Activated CD8-positive, alpha-beta memory T cell treated with anti-CD3 and anti-CD28 coated beads, Interleukin-2, amount 50 U/mL, for 24 hours (primary cell): Measurements from ENCODE around the gene ZNF629.

Experiments used
- DNase-seq: peaks from one replicate; pipeline ENCODE4 v3.0.0-alpha.2; 2020; ENCODE audit errors: extremely low read depth

ZNF629 gene

DNA sequence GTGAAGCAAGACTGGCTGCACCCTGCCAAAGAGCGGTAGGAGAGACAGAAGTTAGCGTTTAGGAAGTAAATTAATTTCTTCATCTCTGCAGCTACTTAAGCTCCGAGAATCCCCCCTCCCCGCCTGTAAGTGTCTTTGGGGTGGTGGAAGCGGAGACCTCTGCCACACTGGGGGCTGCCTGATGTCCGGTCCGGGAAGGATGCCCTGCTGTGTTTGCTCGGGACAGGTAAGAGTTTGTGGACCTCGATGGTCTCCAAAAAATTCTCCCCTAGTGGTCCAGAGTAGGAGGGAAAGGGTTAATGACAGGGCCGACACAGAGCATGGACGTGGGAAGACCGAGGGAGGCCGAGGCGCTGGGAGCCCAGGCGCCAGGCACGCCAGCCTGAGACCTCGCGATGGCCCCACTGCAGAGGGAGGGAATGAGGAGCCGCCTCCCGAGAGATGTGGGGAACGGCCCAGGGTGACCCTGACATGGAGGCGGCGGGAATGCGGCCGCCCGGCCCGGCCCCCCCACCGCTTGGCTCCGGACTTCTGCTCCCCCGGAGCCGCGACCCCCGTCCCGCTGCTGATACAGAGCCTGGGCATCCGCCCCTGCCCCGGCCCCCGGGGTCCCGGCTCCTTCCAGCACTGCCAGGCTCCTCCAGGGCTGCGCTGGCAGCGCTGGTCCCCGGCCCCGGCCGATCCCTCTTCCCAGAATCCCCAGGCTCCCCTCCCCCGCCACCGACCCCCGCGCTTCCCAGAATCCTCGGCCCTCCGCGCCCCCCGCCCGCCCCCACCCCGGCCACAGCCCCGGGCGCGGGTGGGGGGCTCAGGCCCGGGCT is 680 bp downstream of the ZNF629 start:
- no peak for DNase-seq

DNA sequence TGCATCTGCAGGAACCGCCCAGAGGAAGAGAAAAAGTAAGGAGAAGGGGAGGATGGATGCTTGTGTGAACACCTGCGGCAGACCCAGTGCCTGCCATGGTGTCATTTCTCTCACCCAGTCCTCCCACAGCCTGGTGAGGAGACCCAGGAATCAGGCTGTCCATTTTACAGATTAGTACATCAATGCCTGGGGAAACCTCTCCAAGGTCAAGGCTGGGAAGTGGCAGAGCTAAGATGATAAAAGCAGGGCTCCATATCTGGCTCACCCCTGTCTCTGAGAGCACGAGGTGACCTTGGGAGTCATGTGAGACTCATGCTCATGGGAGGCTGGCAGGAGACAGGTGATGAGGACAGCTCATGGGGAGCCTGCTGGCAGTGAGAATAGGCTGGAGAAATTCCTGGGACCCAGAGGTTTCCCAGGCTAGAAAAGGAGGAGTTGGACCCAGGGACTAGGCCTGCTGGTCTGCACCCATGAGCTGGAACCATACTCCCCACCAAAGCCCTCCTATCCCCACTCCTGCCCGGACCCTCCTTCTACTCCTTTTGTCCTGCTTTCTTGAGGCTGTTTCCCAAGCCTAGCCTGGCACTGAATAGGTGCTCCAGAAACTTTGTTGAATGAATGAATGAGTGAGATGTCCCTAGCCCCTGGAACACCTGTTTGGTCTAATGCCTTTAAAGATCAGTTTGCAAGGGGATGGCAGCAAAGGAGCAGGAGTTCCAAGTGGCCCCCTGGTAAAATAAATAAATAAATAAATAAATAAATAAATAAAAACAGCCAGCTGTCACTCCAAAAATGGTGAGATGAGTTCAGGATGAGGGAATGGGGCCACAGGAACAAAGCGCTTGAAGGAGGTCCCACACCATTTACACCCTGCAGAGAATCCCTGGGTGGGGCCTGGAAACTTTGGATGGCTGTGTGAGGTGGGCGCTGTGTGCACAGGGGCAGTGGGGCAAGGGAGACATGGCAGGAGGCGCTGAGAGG is 1.6 kb downstream of the ZNF629 start:
- DNase-seq, result no peak

DNA sequence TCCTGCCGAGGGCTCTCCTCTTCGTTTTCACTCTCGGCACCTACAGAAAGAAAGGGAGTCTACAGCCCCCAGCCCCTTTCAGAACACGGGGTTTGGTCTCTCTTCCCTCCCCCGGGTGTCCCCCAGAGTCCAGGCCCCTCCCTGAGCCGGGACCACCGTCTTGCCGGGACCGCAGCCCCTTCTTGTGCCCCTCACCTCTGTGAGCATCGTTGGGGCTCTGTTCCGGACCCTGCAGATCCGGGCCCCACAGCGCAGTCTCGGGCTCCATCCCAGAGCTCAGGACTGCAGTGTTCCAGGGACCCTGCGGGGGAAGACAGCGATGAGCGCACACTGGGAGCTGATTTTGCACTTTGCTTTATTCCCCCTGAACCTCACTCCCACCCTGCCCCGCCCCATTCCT is 2.8 kb downstream of the ZNF629 start:
- no peak for DNase-seq

DNA sequence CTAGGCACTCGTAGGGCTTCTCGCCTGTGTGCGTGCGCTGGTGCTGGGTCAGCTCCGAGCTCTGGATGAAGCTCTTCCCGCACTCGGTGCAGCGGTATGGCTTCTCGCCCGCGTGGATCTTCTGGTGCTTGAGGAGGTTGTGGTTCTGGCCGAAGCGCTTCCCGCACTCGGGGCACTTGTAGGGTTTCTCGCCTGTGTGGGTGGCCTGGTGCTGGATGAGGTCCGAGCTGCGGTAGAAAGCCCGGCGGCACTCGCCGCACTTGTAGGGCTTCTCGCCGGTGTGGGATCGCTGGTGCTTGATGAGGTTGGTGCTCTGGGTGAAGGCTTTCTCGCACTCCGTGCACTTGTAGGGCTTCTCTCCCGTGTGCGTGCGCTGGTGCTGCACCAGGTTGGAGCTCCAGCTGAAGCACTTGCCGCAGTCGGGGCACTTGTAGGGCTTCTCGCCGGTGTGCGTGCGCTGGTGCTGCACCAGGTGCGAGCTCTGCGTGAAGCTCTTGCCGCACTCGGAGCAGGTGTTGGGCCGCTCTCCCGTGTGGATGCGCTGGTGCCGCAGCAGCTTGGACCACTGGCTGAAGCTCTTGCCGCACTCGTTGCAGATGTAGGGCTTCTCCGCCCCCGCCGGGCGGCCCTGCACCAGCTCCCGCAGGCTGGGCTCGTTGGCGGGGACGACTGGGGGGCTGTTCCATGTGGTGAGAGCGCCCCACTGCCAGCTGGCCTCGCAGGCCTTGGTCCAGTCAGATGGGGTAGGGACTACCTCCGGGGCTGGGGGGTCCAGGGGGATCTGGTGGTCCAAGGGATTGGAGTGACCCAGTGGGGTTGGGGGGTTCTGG is 3.5 kb downstream of the ZNF629 start:
- DNase-seq, result no peak

DNA sequence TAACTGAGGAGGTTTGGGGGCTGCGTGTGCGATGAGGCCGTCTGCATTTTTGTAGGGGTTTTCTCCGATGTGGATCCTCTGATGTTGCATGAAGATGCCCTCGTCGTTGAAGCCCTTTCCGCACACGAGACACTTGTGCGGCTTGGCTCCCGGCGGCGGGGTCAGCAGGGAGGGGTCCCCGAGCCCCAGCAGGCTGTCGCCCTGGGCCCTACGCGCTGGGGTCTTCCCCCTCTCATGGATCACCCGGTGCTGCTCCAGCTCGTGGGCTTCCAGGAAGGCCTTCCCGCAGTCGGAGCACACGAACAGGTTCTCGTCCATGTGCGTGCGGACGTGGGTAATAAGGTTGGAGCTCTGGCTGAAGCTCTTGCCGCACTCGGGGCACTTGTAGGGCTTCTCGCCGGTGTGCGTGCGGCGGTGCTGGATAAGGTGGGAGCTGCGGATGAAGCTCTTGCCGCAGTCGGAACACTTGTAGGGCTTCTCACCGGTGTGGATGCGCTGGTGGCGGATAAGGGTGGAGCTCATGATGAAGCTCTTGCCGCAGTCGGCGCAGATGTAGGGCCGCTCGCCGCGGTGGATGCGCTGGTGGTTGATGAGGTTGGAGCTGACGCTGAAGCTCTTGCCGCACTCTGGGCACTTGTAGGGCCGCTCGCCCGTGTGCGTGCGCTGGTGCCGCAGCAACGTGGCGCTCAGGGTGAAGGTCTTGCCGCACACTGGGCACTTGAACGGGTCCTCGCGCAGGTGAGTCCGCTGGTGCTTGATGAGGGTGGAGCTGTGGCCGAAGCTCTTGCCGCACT is 4.3 kb downstream of the ZNF629 start:
- no peak for DNase-seq

DNA sequence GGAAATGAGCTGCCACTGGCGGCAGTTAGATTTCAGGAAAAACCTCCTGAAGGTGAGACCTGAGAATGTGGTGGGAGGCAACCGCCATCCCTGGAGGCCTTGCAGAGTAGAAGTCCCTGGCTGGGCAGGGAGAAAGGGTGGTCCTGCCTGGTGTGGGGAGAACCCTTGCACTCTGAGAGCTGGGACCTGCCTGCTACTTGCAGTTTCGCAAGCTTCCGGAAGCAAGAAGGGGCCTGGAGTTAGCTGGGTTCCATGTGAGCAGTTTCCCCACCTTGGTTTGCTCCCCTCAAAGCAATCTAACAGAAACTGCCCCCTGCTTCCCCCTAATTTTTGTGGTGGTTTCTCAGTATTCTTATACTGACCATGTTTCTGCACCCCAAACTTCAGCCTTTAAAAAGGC is 6.5 kb downstream of the ZNF629 start:
- DNase-seq, result no peak

DNA sequence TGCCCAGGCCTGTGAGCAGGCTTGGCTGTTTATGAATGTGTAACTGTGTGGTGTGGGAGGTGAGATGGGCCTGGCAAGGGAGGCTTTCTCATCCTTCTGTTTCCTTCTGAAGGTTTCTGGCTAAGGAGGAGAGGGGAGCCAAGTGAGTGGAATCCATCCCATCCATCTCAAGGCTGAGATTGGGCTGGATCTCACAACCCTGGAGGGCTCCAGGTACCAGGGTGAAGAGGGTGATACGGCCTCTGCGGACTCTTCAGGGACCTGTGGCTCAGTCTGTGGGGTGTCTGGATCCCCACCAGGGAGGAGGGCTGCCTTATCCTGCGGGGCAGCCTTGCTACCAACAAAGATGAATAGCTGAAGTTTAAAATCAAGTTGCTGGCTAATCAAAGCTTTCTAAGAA is 7.0 kb downstream of the ZNF629 start:
- DNase-seq, result no peak

DNA sequence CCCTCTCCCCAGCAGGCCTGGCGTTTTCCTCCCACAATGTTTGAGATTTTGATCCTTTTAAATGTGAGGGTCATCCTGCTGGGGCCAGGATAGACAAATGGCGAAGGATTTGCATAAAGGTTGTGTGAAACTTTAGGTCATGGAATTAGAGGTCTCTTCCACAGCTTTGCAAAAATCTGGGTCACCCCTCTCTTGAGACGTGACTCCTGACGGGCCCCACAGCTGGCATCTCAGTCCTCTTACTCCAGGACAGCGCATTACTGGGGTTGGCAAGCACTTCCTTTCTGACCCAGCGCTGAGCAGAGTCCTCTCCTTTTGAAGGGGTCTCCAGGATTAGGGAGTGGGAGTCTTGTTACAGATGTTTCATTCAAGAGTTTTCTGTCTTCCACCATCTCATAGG is 7.4 kb downstream of the ZNF629 start:
- DNase-seq, result no peak

DNA sequence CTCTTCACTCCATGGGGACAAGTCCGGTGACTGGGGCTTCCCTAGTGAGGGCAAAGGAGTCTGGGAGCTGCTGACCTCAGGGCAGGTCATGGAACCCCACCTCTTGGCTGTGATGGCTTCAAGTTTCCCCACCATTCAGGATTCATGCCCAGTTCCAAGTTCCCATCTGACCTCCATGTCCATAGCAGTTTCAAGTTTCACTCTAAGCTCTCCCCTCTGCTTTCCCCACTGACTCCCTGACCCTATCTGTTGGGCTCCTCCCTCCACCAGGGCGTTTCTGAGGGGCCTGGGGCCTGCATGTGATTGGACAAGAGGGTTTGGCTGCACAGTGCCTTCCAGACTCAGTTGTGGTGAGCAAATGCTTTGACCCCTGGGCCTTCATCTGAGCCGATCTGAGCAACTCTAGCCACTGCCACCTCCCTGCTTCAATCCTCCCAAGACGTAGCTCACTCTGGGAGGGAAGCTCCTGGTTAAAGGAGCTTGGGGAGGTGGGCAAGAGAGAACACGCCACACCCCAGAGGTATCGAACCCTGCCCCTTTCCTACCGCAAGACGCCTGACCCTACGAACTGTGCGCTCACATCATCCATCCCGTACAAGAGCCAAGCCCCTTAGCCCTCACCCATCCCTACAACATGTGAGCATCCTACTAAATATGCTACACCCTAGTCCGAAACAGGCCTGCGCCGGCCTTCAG is 8.3 kb downstream of the ZNF629 start:
- no peak for DNase-seq

DNA sequence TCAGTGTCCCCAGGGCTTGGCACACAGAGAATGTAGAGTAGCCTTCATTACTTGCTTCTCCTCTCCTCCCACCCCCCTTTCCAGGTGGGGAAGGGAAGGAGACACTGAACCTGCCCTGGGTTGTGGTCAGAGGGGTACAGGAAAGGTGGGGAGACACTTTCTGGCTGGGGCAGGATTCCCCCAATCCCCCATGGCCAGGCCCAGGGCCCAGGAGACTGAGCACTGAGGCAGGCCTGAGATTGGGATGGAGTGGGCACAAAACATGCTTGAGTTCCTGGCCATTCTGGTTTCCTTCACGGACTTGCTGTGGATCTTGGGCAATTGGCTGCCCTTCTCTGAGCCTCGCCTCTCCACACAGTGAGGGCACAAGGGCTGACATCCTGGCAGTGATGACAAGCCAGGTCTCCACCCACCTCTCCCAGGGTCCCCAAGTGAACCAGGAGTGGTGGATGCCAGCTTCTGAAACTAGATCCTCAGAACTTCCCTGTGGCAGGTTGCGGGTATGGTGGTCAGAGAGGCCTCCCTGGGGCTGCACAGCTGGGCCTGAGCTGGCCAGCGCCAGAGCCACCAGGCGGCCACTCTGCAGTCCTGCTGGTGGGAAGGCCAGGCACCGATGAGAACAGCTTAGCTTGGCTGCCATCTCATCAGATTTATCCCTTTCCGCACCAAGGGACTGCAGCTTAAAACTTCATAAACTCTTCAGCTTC is 9.3 kb downstream of the ZNF629 start:
- no peak for DNase-seq

DNA sequence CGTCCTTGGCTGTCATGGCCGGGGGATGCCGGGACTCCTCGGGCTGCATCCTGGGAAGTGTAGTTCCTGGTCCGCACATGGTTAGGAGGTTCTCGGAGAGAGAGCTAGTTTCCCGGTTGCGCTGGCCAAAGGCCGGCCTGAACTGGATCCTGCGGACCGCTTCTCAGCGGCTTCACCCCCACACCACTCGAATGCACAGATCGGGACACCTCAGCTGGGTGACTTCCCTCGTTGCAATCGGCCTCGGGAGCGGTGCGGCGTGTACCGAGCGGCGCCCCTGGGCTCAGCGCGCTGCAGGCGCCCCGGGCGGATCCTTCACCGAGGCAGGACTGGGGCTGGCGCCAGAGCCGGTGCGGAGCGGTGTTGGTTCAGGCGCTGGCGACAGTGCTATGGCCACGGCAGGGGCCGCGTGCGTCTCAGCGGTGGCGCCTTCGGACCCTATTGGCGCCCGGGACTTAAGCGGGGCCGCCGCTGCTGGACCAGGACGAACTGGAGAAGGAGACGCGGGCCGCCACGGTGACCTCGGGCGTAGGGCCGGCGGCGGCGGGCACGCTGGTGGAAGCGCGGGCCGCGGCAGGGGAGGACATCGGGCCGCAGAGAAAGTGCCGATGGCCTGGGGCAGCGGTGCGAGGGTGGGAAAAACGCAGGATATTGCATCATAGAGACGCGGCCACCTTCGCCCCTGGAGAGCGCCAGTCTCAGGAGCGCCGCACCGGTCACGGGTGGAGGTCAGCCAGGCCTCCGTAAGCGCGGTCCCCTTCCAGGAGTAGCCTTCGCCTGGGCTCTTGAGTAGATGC is 11.4 kb downstream of the ZNF629 start:
- DNase-seq, result no peak

DNA sequence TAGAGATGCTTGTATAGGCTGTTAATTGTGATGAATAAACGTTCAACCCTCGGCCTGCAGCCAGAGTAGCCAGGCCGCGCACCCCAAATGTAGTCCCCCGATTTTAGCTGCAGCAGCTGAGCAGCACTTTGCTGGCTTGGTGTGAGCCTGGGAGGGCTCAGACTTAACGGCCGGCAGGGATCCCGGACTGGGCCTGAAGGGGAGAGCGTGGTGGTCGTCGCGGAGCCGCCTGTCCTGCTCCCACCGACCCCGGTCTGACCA is 11.9 kb downstream of the ZNF629 start:
- no peak for DNase-seq

DNA sequence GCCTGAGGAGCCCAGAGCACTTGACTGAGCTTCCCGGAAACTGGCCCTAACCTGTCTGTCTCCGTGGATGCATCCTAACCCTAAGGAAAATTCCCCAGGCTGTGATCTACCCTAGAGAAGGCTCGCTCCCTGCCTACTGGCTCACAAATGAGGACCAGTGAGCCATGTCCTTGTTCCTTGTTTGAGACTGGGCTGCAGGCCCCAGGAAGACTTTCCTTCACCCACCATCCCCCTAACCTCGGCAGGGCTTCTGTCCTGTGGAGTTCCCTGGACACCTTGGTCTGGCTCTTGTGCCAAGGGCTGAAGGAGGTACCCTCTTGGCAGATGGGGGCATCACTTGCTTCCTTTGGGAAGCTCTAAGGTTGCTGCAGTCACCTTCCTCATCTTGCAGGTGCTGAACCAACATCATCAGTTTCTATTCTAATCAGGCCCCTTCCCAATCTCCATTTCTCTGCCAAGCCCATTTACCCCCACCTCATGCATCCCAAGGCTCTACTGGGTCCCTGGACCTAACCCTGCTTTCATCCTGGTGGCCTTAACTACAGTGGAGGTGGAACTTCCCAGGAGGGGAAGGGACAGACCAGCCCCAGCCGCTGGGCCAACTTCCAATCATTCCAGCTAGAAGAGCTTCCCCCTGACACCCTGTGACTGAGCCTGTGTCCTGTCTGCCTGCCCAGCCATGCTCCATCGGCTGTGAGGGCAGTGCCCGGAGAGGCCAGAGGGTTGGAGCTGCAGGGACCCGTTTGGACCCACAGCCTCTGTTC is 12.5 kb downstream of the ZNF629 start:
- DNase-seq, result no peak

DNA sequence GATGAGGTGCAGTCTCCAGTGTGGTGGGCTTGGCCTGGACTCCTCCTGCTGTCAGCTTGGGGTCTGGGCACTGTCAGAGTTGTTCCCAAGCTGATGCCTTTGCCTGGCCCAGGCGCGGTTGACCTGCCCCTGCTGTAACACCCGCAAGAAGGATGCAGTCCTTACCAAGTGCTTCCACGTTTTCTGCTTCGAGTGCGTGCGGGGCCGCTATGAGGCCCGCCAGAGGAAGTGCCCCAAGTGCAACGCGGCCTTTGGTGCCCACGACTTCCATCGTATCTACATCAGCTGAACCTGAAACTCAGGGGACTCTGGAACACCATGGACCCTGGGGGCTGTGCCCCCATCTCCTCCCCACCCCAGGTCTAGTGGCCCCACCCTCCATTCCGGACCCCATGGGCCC is 13.2 kb downstream of the ZNF629 start:
- DNase-seq, result no peak

DNA sequence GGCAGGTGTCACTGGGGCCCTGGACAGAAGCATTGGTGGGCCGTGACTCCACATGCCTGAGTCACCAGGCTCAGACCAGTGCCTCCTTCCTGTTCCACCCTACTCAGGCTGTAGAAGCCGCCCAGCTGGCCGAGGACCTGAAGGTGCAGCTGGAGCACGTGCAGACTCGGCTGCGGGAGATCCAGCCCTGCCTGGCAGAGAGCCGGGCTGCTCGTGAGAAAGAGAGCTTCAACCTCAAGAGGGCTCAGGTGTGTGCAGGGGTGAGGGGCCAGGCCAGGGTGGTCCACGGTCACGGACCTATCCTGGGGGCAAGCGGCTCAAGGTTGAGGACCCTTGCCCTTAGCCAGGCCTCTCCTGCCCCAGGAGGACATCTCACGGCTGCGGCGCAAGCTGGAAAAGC is 15.3 kb downstream of the ZNF629 start:
- DNase-seq, result no peak

DNA sequence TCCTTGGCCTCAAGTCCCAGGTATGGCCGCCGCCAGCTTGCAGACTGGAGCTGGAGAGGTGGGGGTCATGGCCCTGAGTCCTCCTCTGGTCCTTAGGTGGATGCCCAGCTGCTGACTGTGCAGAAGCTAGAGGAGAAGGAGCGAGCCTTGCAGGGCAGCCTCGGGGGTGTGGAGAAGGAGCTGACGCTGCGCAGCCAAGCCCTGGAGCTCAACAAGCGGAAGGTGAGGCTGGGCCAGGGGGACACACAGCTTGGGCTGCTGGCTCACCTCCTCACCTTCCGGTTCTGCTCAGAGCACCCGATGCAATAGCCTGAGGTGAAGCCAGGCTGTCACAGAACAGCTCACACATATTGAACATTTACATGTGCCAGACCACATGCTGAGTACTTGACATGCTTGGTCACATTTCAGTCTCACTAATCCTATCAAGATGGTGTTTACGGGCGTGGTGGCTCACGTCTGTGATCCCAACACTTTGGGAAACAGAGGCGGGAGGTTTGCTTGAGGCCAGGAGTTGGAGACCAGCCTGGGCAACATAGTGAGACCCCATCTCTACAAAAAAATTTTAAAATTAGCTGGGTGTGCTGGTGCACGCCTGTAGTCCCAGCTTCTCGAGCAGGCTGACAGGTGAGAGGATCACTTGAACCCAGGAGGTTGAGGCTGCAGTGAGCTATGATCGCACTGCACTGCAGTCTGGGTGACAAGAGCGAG is 17.5 kb downstream of the ZNF629 start:
- no peak for DNase-seq

DNA sequence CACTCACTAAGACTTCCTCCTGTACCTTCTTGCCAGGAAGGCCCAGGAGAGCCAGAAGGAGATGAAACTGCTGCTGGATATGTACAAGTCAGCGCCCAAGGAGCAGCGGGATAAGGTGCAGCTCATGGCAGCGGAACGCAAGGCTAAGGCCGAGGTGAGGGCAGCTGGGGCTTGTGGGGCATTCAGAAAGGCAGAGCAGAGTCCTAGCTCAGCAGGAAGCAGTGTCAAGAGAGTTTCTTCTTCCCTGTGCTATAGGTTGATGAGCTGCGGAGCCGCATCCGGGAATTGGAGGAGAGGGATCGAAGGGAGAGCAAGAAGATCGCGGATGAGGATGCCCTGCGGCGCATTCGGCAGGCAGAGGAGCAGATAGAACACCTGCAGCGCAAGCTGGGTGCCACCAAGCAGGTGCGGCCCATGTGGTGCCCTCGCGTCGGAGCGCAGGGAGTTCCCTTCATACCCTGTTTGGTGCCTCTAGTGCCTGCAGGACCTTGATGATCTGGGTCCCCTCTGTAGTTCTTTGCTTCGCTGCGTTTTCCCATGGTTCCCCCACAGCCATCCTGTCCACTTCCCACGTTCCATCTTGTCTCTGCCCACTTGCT is 18.3 kb downstream of the ZNF629 start:
- DNase-seq, result no peak
